ENCODE results near the gene FIGLA.

The FIGLA gene

DNA sequence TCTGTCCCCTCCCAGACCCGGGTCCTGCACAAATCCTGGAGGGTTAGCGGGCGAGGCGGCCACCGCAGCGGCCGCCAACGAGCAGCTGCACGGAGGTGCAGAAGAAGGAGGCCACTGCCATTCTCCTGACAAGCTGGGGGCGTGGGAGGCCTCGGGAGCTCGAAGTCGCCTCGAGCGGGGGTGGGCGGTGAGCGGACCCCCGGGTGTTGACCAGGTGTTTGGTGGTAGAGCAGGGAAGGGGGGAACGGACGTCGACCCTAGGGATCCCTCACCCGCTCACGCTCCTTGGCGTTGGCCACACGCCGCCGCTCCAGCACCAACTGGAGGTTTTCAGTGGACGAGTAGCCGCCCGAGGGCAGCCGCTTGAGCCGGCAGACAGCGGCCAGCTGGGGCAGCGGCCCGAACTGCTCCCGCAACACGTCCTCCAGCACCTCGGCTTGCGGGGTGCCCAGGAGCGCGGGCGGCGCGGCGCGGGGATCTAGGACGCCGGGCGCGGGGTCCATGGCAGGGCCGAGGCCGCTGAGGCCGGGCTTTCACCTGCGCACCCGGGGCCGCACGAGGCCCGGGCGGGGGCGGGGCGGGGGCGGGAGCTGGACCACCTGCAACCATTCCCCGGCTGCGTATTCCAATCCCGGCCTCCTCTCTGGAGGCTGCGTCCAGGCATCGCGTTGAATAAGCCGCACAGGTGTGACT lies at the start of gene FIGLA:
Gene FIGLA, minus strand, starts transcription at position 508 of the 693 bp plus-strand sequence. Its CDS starts 5 bp downstream, at position 503.
- no peak for ATAC-seq (replicated peaks; ENCODE audit: extremely low read depth, poor library complexity, severe bottlenecking)
- peaks cover 55% of the 10 kb centered on the region for H3K27me3 Mint-ChIP-seq

GRCh38 chr2:70837980-70838925 lies 47.8 kb upstream of the FIGLA start:
- ATAC-seq (replicated peaks; ENCODE audit: extremely low read depth, poor library complexity, severe bottlenecking) (no peak), DNase-seq (ENCODE audit: low spot score in 2 of 2) (no peak)
- Mint-ChIP-seq H3K27ac (ENCODE audit: low read depth) (no peak overlapping the region), H3K27me3 (peaks cover 10% of the 10 kb centered on the region), H3K9me3 (no peaks in the 10 kb centered on the region), H3K4me3 (no peak overlapping the region), H3K36me3 (ENCODE audit: insufficient read depth) (no peaks in the 10 kb centered on the region), H3K4me1 (no peaks in the 10 kb centered on the region)

More for the DNA sequence above, at the start of gene FIGLA:
- Mint-ChIP-seq H3K4me1 (peaks cover 7% of the 10 kb centered on the region), H3K36me3 (ENCODE audit: insufficient read depth) (no peaks in the 10 kb centered on the region), H3K4me3 (peak within 1 kb of the TSS; percentile 67), H3K9me3 (no peaks in the 10 kb centered on the region), H3K27ac (ENCODE audit: low read depth) (no peak within 1 kb of the TSS)
- DNase-seq (ENCODE audit: low spot score in 2 of 2): no peak

- no peak for ATAC-seq (replicated peaks; ENCODE audit: extremely low read depth, poor library complexity, severe bottlenecking)
- Mint-ChIP-seq H3K4me3 (no peak within 1 kb of the TSS), H3K4me1 (no peaks in the 10 kb centered on the region), H3K36me3 (ENCODE audit: insufficient read depth) (no peaks in the 10 kb centered on the region), H3K9me3 (no peaks in the 10 kb centered on the region), H3K27ac (ENCODE audit: low read depth) (peak within 1 kb of the TSS; percentile 75), H3K27me3 (no peaks in the 10 kb centered on the region)
- no peak for DNase-seq (ENCODE audit: low spot score in 2 of 2)
Measured at GRCh38 chr2:70835643-70836042, 45.2 kb upstream of the FIGLA start, which contains the start of gene CD207. TSS of gene CD207 (minus strand) at chr2:70835816. CDS start at chr2:70835776, 40 bp downstream.

- peak overlapping the region; percentile 75 for H3K27ac Mint-ChIP-seq (ENCODE audit: low read depth)
- no peak overlapping the region for H3K4me3 Mint-ChIP-seq
- H3K9me3 Mint-ChIP-seq: no peaks in the 10 kb centered on the region
- no peaks in the 10 kb centered on the region for H3K36me3 Mint-ChIP-seq (ENCODE audit: insufficient read depth)
- no peak for ATAC-seq (replicated peaks; ENCODE audit: extremely low read depth, poor library complexity, severe bottlenecking)
- H3K4me1 Mint-ChIP-seq: no peaks in the 10 kb centered on the region
- no peaks in the 10 kb centered on the region for H3K27me3 Mint-ChIP-seq
- DNase-seq (ENCODE audit: low spot score in 2 of 2): no peak
Measured at GRCh38 chr2:70834881-70835280, 44.4 kb upstream of the FIGLA start.

DNA sequence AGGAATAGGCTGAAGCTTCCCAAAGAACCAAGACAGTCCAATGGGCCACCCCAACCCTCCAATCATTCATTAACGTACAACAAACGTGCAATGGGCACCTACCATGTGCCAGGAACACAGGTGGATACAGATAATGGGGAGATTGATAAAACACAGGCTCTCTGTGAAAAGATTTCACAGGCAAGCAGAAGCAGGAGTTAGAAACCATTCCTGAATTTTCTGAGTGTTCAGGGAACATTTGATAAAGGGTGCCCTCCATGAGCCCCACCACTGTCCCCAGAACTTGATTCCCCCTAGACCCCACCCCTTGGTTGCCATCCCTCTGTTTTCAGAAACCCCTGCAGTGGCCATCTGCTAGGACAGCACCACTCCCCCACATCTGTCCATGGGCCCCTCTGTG lies 43.7 kb upstream of the FIGLA start:
- no peaks in the 10 kb centered on the region for H3K27me3 Mint-ChIP-seq
- ATAC-seq (replicated peaks; ENCODE audit: extremely low read depth, poor library complexity, severe bottlenecking) (no peak), DNase-seq (ENCODE audit: low spot score in 2 of 2) (no peak)
- H3K9me3 Mint-ChIP-seq: no peaks in the 10 kb centered on the region
- no peak overlapping the region for H3K27ac Mint-ChIP-seq (ENCODE audit: low read depth)
- H3K36me3 Mint-ChIP-seq (ENCODE audit: insufficient read depth): no peaks in the 10 kb centered on the region
- no peaks in the 10 kb centered on the region for H3K4me1 Mint-ChIP-seq
- no peak overlapping the region for H3K4me3 Mint-ChIP-seq

GRCh38 chr2:70833246-70833645 lies 42.8 kb upstream of the FIGLA start:
- Mint-ChIP-seq H3K27me3 (no peaks in the 10 kb centered on the region), H3K4me3 (no peak overlapping the region), H3K9me3 (no peaks in the 10 kb centered on the region), H3K4me1 (no peaks in the 10 kb centered on the region), H3K36me3 (ENCODE audit: insufficient read depth) (no peaks in the 10 kb centered on the region), H3K27ac (ENCODE audit: low read depth) (no peak overlapping the region)
- DNase-seq (ENCODE audit: low spot score in 2 of 2): no peak
- ATAC-seq (replicated peaks; ENCODE audit: extremely low read depth, poor library complexity, severe bottlenecking): no peak

- Mint-ChIP-seq H3K36me3 (ENCODE audit: insufficient read depth) (no peaks in the 10 kb centered on the region), H3K27ac (ENCODE audit: low read depth) (no peak overlapping the region), H3K4me1 (no peaks in the 10 kb centered on the region)
Measured at GRCh38 chr2:70832386-70832785, 41.9 kb upstream of the FIGLA start.

GRCh38 chr2:70831861-70832260 lies 41.4 kb upstream of the FIGLA start:
- Mint-ChIP-seq H3K27me3 (no peaks in the 10 kb centered on the region), H3K27ac (ENCODE audit: low read depth) (no peak overlapping the region), H3K4me3 (no peak overlapping the region), H3K36me3 (ENCODE audit: insufficient read depth) (no peaks in the 10 kb centered on the region), H3K4me1 (peaks cover 5% of the 10 kb centered on the region), H3K9me3 (no peaks in the 10 kb centered on the region)
- ATAC-seq (replicated peaks; ENCODE audit: extremely low read depth, poor library complexity, severe bottlenecking) (no peak), DNase-seq (ENCODE audit: low spot score in 2 of 2) (no peak)

More at GRCh38 chr2:70832386-70832785, 41.9 kb upstream of the FIGLA start:
- DNase-seq (ENCODE audit: low spot score in 2 of 2) (no peak), ATAC-seq (replicated peaks; ENCODE audit: extremely low read depth, poor library complexity, severe bottlenecking) (no peak)
- Mint-ChIP-seq H3K27me3 (no peaks in the 10 kb centered on the region), H3K4me3 (no peak overlapping the region), H3K9me3 (no peaks in the 10 kb centered on the region)

DNA sequence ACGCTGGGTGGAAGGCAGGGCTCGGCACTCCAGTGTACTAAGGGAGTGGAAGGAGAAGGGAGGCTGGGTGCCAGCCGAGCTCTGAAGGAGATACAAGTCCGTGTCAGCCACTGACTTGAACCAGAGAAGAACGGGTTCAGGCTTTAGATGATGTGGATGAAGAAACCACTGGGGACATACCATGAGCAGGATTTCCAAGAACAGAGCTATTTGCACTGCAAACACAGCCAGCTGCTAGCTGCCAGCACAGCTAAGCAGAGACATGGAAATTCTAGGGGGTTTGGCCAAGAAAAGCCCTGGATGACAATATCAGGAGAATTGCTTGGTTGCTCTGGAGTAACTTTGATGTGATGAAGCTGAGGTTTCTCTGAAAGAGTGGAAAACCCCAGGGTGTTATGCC lies 39.9 kb upstream of the FIGLA start:
- H3K4me3 Mint-ChIP-seq: no peak overlapping the region
- H3K4me1 Mint-ChIP-seq: peaks cover 7% of the 10 kb centered on the region
- H3K27ac Mint-ChIP-seq (ENCODE audit: low read depth): no peak overlapping the region
- ATAC-seq (replicated peaks; ENCODE audit: extremely low read depth, poor library complexity, severe bottlenecking) (no peak), DNase-seq (ENCODE audit: low spot score in 2 of 2) (no peak)
- no peaks in the 10 kb centered on the region for H3K36me3 Mint-ChIP-seq (ENCODE audit: insufficient read depth)
- H3K9me3 Mint-ChIP-seq: no peaks in the 10 kb centered on the region
- no peaks in the 10 kb centered on the region for H3K27me3 Mint-ChIP-seq

DNA sequence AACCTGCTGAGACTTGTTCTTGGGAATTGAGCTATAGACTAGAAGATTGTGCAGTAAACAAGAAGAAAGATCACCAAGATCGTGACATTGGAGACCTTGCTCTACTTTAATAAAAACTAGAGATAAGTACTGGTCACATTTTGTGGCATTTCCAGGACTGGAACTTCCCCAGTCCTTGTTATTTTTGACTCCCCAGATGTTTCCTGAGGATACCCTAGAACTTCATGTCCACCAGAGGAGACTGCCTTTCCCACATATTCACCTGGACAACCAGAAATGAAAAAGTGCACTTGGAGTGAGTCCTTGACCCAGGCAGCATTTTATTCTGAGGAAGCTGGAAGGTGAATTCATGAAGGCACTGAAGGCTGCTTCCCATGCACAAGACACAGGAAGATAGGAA lies 39.5 kb upstream of the FIGLA start:
- peaks cover 7% of the 10 kb centered on the region for H3K4me1 Mint-ChIP-seq
- no peak overlapping the region for H3K27ac Mint-ChIP-seq (ENCODE audit: low read depth)
- no peaks in the 10 kb centered on the region for H3K27me3 Mint-ChIP-seq
- no peaks in the 10 kb centered on the region for H3K9me3 Mint-ChIP-seq
- no peak overlapping the region for H3K4me3 Mint-ChIP-seq
- H3K36me3 Mint-ChIP-seq (ENCODE audit: insufficient read depth): no peaks in the 10 kb centered on the region
- DNase-seq (ENCODE audit: low spot score in 2 of 2) (no peak), ATAC-seq (replicated peaks; ENCODE audit: extremely low read depth, poor library complexity, severe bottlenecking) (no peak)

- no peak overlapping the region for H3K4me3 Mint-ChIP-seq
- peaks cover 7% of the 10 kb centered on the region for H3K4me1 Mint-ChIP-seq
- H3K9me3 Mint-ChIP-seq: no peaks in the 10 kb centered on the region
- H3K27me3 Mint-ChIP-seq: no peaks in the 10 kb centered on the region
- H3K27ac Mint-ChIP-seq (ENCODE audit: low read depth): no peak overlapping the region
- H3K36me3 Mint-ChIP-seq (ENCODE audit: insufficient read depth): no peaks in the 10 kb centered on the region
- DNase-seq (ENCODE audit: low spot score in 2 of 2): no peak
- no peak for ATAC-seq (replicated peaks; ENCODE audit: extremely low read depth, poor library complexity, severe bottlenecking)
Measured at GRCh38 chr2:70828914-70829824, 38.7 kb upstream of the FIGLA start.

GRCh38 chr2:70828115-70828514 lies 37.7 kb upstream of the FIGLA start:
- DNase-seq (ENCODE audit: low spot score in 2 of 2) (no peak), ATAC-seq (replicated peaks; ENCODE audit: extremely low read depth, poor library complexity, severe bottlenecking) (no peak)
- Mint-ChIP-seq H3K27me3 (no peaks in the 10 kb centered on the region), H3K27ac (ENCODE audit: low read depth) (no peak overlapping the region), H3K4me1 (peaks cover 7% of the 10 kb centered on the region), H3K4me3 (no peak overlapping the region), H3K36me3 (ENCODE audit: insufficient read depth) (no peaks in the 10 kb centered on the region), H3K9me3 (no peaks in the 10 kb centered on the region)

Measured in central memory CD8-positive, alpha-beta T cell (primary cell).